ENCODE results near the gene ADD3. TPM values are rescaled to one million over a fixed set of nuclear protein-coding genes. Genes with fewer than 3 reads are reported as not detected.

ADD3 gene
- total and polyA plus RNA-seq, 2 donors from 2014 or later, result 56.9 to 79.2 TPM

DNA sequence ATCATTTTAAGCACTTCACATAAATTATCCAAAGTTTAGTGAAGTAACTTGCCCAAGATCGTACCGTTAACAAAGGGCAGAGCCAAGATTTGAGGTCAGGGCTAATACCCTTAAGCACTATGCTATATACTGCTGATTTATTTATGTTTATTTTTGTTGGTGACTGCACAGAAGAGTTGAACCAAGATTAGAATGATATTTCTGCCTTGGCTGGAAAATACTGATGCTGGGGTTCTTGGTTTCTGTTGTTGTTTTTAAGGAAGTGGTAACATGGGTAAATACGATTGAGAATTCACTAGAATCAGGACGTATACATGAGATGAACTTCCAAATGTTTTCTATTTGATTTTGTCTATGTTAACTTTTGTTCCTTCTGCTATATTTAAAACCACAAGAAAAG lies 9.3 kb downstream of the ADD3 start:
- FAIRE-seq, result no peak
- DNase-seq, result no peak
- Histone ChIP-seq H3K4me3 (ENCODE audit: low read length in 3 of 3) (no peak overlapping the region), H3K27me3 (ENCODE audit: control insufficient read depth, insufficient read depth, low read length) (no peaks in the 10 kb centered on the region), H3K4me1 (ENCODE audit: control insufficient read depth in 2 of 3, insufficient read depth in 2 of 3, low read depth in 1 of 3, low read length in 3 of 3) (peaks cover 0 to 5% (median 3%) of the 10 kb centered on the region in 3 donors), H3K9ac (ENCODE audit: low read length in 3 of 3) (no peak overlapping the region), H3K36me3 (ENCODE audit: control insufficient read depth in 2 of 3, insufficient read depth in 3 of 3, low read length in 3 of 3) (no peaks in the 10 kb centered on the region), H3K27ac (ENCODE audit: low read depth in 2 of 2, low read length in 2 of 2) (no peak overlapping the region), H3K9me3 (ENCODE audit: control insufficient read depth in 2 of 3, insufficient read depth in 1 of 3, low read length in 3 of 3) (no peaks in the 10 kb centered on the region)
- intact Hi-C loops (cut with DNase I), result no loop called here
- TF ChIP-seq CTCF (IDR thresholded peaks at IDR 0.05; ENCODE audit: borderline replicate concordance, extremely low read depth, insufficient read depth), result no peak

- no peak overlapping the region for H3K9ac ChIP-seq (ENCODE audit: low read length in 3 of 3)
- H3K4me3 ChIP-seq (ENCODE audit: low read length in 3 of 3), result no peak overlapping the region
- no peaks in the 10 kb centered on the region for H3K27me3 ChIP-seq (ENCODE audit: control insufficient read depth, insufficient read depth, low read length)
- FAIRE-seq, result no peak
- H3K36me3 ChIP-seq (ENCODE audit: control insufficient read depth in 2 of 3, insufficient read depth in 3 of 3, low read length in 3 of 3), result no peaks in the 10 kb centered on the region
- DNase-seq, result no peak
- no peaks in the 10 kb centered on the region for H3K9me3 ChIP-seq (ENCODE audit: control insufficient read depth in 2 of 3, insufficient read depth in 1 of 3, low read length in 3 of 3)
- intact Hi-C loops (cut with DNase I), result no loop called here
- no peak overlapping the region for H3K27ac ChIP-seq (ENCODE audit: low read depth in 2 of 2, low read length in 2 of 2)
- TF ChIP-seq CTCF (IDR thresholded peaks at IDR 0.05; ENCODE audit: borderline replicate concordance, extremely low read depth, insufficient read depth), result no peak
- H3K4me1 ChIP-seq (ENCODE audit: control insufficient read depth in 2 of 3, insufficient read depth in 2 of 3, low read depth in 1 of 3, low read length in 3 of 3), result peaks cover 0 to 5% (median 3%) of the 10 kb centered on the region in 3 donors
Observed at GRCh38 chr10:110017907-110018306, 10.1 kb downstream of the ADD3 start.

DNA sequence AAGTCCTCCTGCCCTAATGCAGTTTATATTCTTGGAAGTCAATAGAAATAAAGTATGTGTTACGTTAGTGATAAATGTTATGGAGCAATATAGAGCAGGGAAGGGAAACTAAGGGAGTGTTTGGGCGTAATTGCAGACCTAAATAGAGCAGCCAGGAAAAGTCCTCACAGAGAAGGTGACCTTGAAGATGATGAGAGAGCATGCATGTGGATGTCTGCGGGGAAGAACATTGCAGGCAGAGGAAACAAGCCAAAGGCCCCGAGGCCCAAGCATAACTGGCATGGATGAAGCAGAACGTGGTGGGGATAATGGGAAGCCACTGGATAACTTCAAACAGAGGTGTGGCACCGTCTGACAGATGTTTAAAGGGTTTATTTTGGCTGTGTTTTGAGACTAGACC lies 12.5 kb downstream of the ADD3 start:
- no peak for FAIRE-seq

More for the DNA sequence above, 12.5 kb downstream of the ADD3 start:
- DNase-seq, result no peak
- H3K4me3 ChIP-seq (ENCODE audit: low read length in 3 of 3), result no peak overlapping the region
- no peak for TF ChIP-seq CTCF (IDR thresholded peaks at IDR 0.05; ENCODE audit: borderline replicate concordance, extremely low read depth, insufficient read depth)
- H3K36me3 ChIP-seq (ENCODE audit: control insufficient read depth in 2 of 3, insufficient read depth in 3 of 3, low read length in 3 of 3), result no peaks in the 10 kb centered on the region
- no peaks in the 10 kb centered on the region for H3K27me3 ChIP-seq (ENCODE audit: control insufficient read depth, insufficient read depth, low read length)
- no peak overlapping the region for H3K9ac ChIP-seq (ENCODE audit: low read length in 3 of 3)
- H3K27ac ChIP-seq (ENCODE audit: low read depth in 2 of 2, low read length in 2 of 2), result no peak overlapping the region
- peaks cover 0 to 5% (median 0%) of the 10 kb centered on the region in 3 donors for H3K4me1 ChIP-seq (ENCODE audit: control insufficient read depth in 2 of 3, insufficient read depth in 2 of 3, low read depth in 1 of 3, low read length in 3 of 3)
- H3K9me3 ChIP-seq (ENCODE audit: control insufficient read depth in 2 of 3, insufficient read depth in 1 of 3, low read length in 3 of 3), result no peaks in the 10 kb centered on the region
- intact Hi-C loops (cut with DNase I), result no loop called here
